Tibial artery (tissue), 4 donors: ENCODE measurements around the gene PSMG2.

Experiments
- DNase-seq, 2 donors: peaks; one replicate each; pipeline ENCODE4 v3.0.0-alpha.2; 2019
- H3K27ac ChIP-seq, 2 donors: fragments of 200-600 bp; sonication (generic) in 1 of 2; 1 replicate in 1 of 2; 2 replicates in 1 of 2; pipeline ENCODE4 v1.5.1; 2018 to 2019; ENCODE audit warnings: mild to moderate bottlenecking in 1 of 2
- H3K27me3 ChIP-seq, 2 donors: fragments of 200-600 bp; sonication (generic) in 1 of 2; one replicate each; pipeline versions ENCODE4 v1.5.1 to v1.6.0; 2016 to 2019
- H3K36me3 ChIP-seq, 3 donors: fragments of 200-600 bp; sonication (generic) in 2 of 3; one replicate each; pipeline ENCODE4 v1.5.1; 2016 to 2019; ENCODE audit warnings: mild to moderate bottlenecking in 2 of 3
- H3K4me1 ChIP-seq, 4 donors: fragments of 200-600 bp; sonication (generic) in 2 of 4; 1 replicate in 3 of 4; 2 replicates in 1 of 4; pipeline ENCODE4 v1.5.1; 2016 to 2019
- H3K4me3 ChIP-seq, 2 donors: fragments of 200-600 bp; sonication (generic) in 1 of 2; 1 replicate in 1 of 2; 2 replicates in 1 of 2; pipeline ENCODE4 v1.5.1; 2018 to 2019; ENCODE audit warnings: mild to moderate bottlenecking in 2 of 2
- H3K9me3 ChIP-seq, 3 donors: fragments of 200-600 bp; sonication (generic) in 1 of 3; one replicate each; pipeline ENCODE4 v1.5.1; 2016 to 2019
- CTCF ChIP-seq, 2 experiments: fragments of 200-600 bp in 1 of 2; fragments of 450-650 bp in 1 of 2; IDR thresholded peaks; one replicate each; pipeline ENCODE4 v1.5.1; 2017 to 2019; ENCODE audit warnings: antibody characterized with exemption in 2 of 2, mild to moderate bottlenecking in 1 of 2, moderate library complexity in 1 of 2
- intact Hi-C: fragments of 100-400 bp; cut with DNase I; formaldehyde crosslinking; loops from one replicate; pipeline ENCODE4 v1.15.0; 2023; ENCODE audit warnings: low total_unique reads

Gene PSMG2

GRCh38 chr18:12772111-12772510, 69.3 kb downstream of the PSMG2 start:
- DNase-seq, result no peak
- Histone ChIP-seq H3K4me3 (no peak overlapping the region), H3K36me3 (no peaks in the 10 kb centered on the region), H3K9me3 (no peaks in the 10 kb centered on the region), H3K27ac (no peak overlapping the region), H3K27me3 (no peaks in the 10 kb centered on the region), H3K4me1 (no peaks in the 10 kb centered on the region)
- intact Hi-C loops, result no loop called here
- no peak for TF ChIP-seq CTCF (IDR thresholded peaks at IDR 0.05)

GRCh38 chr18:12773369-12773768, 70.5 kb downstream of the PSMG2 start:
- H3K27me3 ChIP-seq, result no peaks in the 10 kb centered on the region
- no peaks in the 10 kb centered on the region for H3K9me3 ChIP-seq
- no peak for DNase-seq
- no peaks in the 10 kb centered on the region for H3K4me1 ChIP-seq
- no peak for TF ChIP-seq CTCF (IDR thresholded peaks at IDR 0.05)
- intact Hi-C loops, result no loop called here
- H3K4me3 ChIP-seq, result no peak overlapping the region
- H3K36me3 ChIP-seq, result no peaks in the 10 kb centered on the region
- H3K27ac ChIP-seq, result no peak overlapping the region

GRCh38 chr18:12774982-12775381, 72.1 kb downstream of the PSMG2 start:
- no peak overlapping the region for H3K27ac ChIP-seq
- DNase-seq, result no peak
- no peaks in the 10 kb centered on the region for H3K4me1 ChIP-seq
- TF ChIP-seq CTCF (IDR thresholded peaks at IDR 0.05), result no peak
- H3K4me3 ChIP-seq, result no peak overlapping the region
- H3K9me3 ChIP-seq, result no peaks in the 10 kb centered on the region
- intact Hi-C loops, result no loop called here
- H3K27me3 ChIP-seq, result no peaks in the 10 kb centered on the region
- no peaks in the 10 kb centered on the region for H3K36me3 ChIP-seq
